Parathyroid adenoma (tissue), 2 donors: Measurements from ENCODE around the gene MSS51.

ENCODE experiments used
- H2AFZ ChIP-seq: fragments of 300-600 bp; sonication (generic); one replicate; pipeline ENCODE4 v1.7.0; 2017; ENCODE audit warnings: antibody characterized with exemption, mild to moderate bottlenecking
- H3K27ac ChIP-seq: fragments of 300-600 bp; sonication (generic); one replicate; pipeline ENCODE4 v1.7.0; 2017
- H3K27me3 ChIP-seq: fragments of 300-600 bp; sonication (generic); one replicate; pipeline ENCODE4 v1.7.0; 2017; ENCODE audit warnings: low read length; ENCODE audit not compliant: control insufficient read depth, insufficient read depth
- H3K36me3 ChIP-seq: fragments of 300-600 bp; sonication (generic); one replicate; pipeline ENCODE4 v1.7.0; 2017; ENCODE audit warnings: low read length; ENCODE audit not compliant: control insufficient read depth, insufficient read depth
- H3K4me1 ChIP-seq: fragments of 300-600 bp; sonication (generic); one replicate; pipeline ENCODE4 v1.7.0; 2017; ENCODE audit warnings: control low read depth
- H3K4me2 ChIP-seq: fragments of 300-600 bp; sonication (generic); one replicate; pipeline ENCODE4 v1.7.0; 2017; ENCODE audit warnings: low read length
- H3K4me3 ChIP-seq: fragments of 300-600 bp; sonication (generic); one replicate; pipeline ENCODE4 v1.7.0; 2017; ENCODE audit warnings: low read depth, low read length
- H3K79me2 ChIP-seq: fragments of 300-600 bp; sonication (generic); one replicate; pipeline ENCODE4 v1.7.0; 2017; ENCODE audit warnings: control low read depth
- H3K9ac ChIP-seq: fragments of 300-600 bp; sonication (generic); one replicate; pipeline ENCODE4 v1.7.0; 2017; ENCODE audit warnings: mild to moderate bottlenecking
- H3K9me3 ChIP-seq: fragments of 300-600 bp; sonication (generic); one replicate; pipeline ENCODE4 v1.7.0; 2017; ENCODE audit warnings: low read length; ENCODE audit not compliant: control insufficient read depth
- TF ChIP-seq, protein P1 (sequence below): fragments of 300-600 bp; sonication (generic); IDR thresholded peaks from one replicate; pipeline ENCODE4 v1.7.0; 2017; ENCODE audit warnings: antibody characterized with exemption, mild to moderate bottlenecking
- donor health status: primary hyperparathyroidism.

MSS51 gene

DNA sequence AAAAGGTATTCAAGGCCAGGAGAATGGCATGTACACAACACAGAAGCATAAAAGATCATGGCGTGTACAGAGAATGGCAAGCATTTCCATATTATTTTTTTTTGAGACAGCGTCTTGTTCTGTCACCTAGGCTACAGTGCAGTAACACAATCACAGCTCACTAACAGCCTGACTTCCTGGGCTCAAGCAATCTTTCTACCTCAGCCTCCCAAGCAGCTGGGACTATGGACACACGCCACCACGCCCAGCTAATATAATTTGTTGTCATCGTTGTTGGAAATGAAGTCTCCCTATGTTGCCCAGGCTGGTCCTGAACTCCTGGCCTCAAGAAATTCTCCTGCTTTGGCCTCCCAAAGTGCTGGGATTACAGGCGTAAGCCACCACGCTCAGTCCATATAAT, 46.8 kb downstream of the MSS51 start:
- no peaks in the 10 kb centered on the region for H3K9me3 ChIP-seq
- no peak overlapping the region for H3K4me3 ChIP-seq
- no peak overlapping the region for H3K9ac ChIP-seq
- TF ChIP-seq, protein P1, sequence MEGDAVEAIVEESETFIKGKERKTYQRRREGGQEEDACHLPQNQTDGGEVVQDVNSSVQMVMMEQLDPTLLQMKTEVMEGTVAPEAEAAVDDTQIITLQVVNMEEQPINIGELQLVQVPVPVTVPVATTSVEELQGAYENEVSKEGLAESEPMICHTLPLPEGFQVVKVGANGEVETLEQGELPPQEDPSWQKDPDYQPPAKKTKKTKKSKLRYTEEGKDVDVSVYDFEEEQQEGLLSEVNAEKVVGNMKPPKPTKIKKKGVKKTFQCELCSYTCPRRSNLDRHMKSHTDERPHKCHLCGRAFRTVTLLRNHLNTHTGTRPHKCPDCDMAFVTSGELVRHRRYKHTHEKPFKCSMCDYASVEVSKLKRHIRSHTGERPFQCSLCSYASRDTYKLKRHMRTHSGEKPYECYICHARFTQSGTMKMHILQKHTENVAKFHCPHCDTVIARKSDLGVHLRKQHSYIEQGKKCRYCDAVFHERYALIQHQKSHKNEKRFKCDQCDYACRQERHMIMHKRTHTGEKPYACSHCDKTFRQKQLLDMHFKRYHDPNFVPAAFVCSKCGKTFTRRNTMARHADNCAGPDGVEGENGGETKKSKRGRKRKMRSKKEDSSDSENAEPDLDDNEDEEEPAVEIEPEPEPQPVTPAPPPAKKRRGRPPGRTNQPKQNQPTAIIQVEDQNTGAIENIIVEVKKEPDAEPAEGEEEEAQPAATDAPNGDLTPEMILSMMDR, result no peak
- no peak overlapping the region for H3K4me2 ChIP-seq
- no peaks in the 10 kb centered on the region for H3K4me1 ChIP-seq
- H2AFZ ChIP-seq, result no peak overlapping the region
- no peaks in the 10 kb centered on the region for H3K27me3 ChIP-seq
- no peaks in the 10 kb centered on the region for H3K36me3 ChIP-seq
- peaks cover 31% of the 10 kb centered on the region for H3K79me2 ChIP-seq
- H3K27ac ChIP-seq, result no peak overlapping the region

DNA sequence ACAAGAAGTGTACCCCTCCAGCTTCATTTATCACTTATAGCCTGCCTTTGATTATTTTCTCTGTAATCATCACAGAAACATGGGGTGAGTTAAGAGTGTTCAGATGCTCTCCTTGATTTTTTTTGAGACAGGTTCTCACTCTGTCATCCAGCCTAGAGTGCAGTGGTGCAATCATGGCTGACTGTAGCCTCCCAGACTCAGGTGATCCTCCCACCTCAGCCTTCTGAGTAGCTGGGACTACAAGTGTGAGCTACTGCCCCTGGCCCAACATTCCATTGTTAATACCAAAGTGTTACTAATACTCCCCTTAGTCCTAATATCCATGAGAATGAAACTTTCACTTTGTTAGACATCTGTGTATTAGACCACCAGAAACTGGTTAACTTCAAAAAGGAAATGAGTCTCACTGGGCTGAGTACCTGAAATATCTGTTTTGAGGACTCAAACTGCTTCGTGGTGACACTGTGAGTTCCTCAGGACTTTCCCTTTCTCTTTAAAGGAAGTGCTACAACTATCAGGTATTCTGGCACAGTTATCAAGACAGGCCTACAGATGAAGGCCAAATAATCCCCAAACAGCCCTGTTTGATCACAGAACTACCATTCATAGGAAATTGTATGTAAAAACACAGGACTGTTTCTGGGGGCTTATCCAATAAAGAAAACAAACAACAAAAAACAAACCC, 54.2 kb downstream of the MSS51 start:
- H3K36me3 ChIP-seq, result no peaks in the 10 kb centered on the region

DNA sequence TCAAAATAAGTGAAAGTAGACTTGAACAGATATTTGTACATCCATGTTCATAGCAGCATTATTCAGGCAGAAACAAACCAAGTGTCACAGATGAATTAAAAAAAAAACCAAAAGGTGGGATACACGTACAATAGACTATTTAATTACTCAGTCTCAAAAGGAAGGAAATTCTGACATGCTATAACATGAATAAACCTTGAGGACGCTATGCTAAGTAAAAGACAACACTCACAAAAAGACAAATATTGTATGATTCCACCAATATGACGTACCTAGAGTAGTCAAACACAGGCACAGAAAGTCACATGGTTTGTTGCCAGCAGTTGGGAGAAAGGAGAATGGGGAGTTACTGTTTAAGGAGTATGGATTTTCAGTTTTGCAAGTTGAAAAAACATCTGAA, 56.7 kb downstream of the MSS51 start:
- H3K4me2 ChIP-seq, result no peak overlapping the region
- H3K27ac ChIP-seq, result no peak overlapping the region
- no peaks in the 10 kb centered on the region for H3K9me3 ChIP-seq
- H3K79me2 ChIP-seq, result peaks cover 3% of the 10 kb centered on the region
- H2AFZ ChIP-seq, result no peak overlapping the region
- TF ChIP-seq, protein P1, result no peak
- H3K27me3 ChIP-seq, result no peaks in the 10 kb centered on the region
- H3K9ac ChIP-seq, result no peak overlapping the region
- H3K36me3 ChIP-seq, result no peaks in the 10 kb centered on the region
- no peak overlapping the region for H3K4me3 ChIP-seq
- H3K4me1 ChIP-seq, result no peaks in the 10 kb centered on the region

More for the DNA sequence above, 54.2 kb downstream of the MSS51 start:
- H3K4me3 ChIP-seq, result no peak overlapping the region
- no peaks in the 10 kb centered on the region for H3K27me3 ChIP-seq
- TF ChIP-seq, protein P1, result no peak
- H3K4me2 ChIP-seq, result no peak overlapping the region
- H3K79me2 ChIP-seq, result peaks cover 9% of the 10 kb centered on the region
- no peak overlapping the region for H3K27ac ChIP-seq
- no peak overlapping the region for H3K9ac ChIP-seq
- no peaks in the 10 kb centered on the region for H3K4me1 ChIP-seq
- no peak overlapping the region for H2AFZ ChIP-seq
- no peaks in the 10 kb centered on the region for H3K9me3 ChIP-seq
